ENCODE results near the gene GPRC5D. TPM values are rescaled to one million over a fixed set of nuclear protein-coding genes. Genes with fewer than 3 reads are reported as not detected.

The GPRC5D gene
- polyA plus RNA-seq, 3 donors: 0.49 TPM; not detected in 2

DNA sequence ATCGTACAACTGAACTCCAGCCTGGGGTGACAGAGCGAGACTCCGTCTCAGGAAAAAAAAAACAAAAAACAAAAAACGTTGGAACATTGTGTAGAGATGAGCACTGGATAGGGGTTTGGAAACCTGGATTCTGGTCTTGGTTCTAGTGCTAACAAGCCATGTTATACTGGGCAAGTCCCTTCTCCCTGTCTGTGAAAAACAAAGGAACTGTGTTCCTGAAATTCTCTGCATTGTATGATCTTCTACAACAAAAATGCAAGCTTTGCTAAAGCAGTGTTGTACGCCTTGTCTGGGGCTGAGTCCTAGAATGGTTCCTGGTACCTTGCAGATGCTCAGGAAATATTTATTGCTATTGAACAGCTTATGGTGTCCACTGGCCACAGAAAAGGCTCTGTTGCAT lies 13.4 kb downstream of the GPRC5D start:
- WGBS (ENCODE audit: insufficient coverage): 94% methylated on average over 5 of the region's 5 CpGs

GRCh38 chr12:12936983-12937491 lies 14.9 kb downstream of the GPRC5D start:
- H2AFZ ChIP-seq (ENCODE audit: insufficient read depth, low read depth, low read length, poor library complexity, severe bottlenecking): no peak overlapping the region
- H3K36me3 ChIP-seq (replicated peaks in 1 of 2; ENCODE audit: control insufficient read depth in 1 of 2, insufficient read depth in 2 of 2, low read length in 2 of 2): no peaks in the 10 kb centered on the region
- no peak overlapping the region for H3K9ac ChIP-seq (ENCODE audit: insufficient read depth, low read length, poor library complexity, severe bottlenecking)
- no peaks in the 10 kb centered on the region for H3K9me3 ChIP-seq (replicated peaks in 1 of 2; ENCODE audit: control insufficient read depth in 1 of 2, insufficient read depth in 1 of 2, low read length in 2 of 2)
- intact Hi-C loops (cut with micrococcal nuclease): no loop called here
- no peaks in the 10 kb centered on the region for H3K9me3 Mint-ChIP-seq
- no peak overlapping the region for H3K4me3 Mint-ChIP-seq
- H3K4me3 ChIP-seq (replicated peaks in 1 of 3; ENCODE audit: low read depth in 2 of 3, low read length in 3 of 3): no peak overlapping the region
- H3K4me1 Mint-ChIP-seq: no peaks in the 10 kb centered on the region
- H4K20me1 ChIP-seq (ENCODE audit: insufficient read depth, low read length): no peaks in the 10 kb centered on the region
- no peak for DNase-seq
- H3K4me1 ChIP-seq (ENCODE audit: control insufficient read depth in 1 of 2, insufficient read depth in 2 of 2, low read length in 2 of 2): no peaks in the 10 kb centered on the region
- WGBS (ENCODE audit: insufficient coverage): 98% methylated on average over 8 of the region's 11 CpGs
- no peak overlapping the region for H3K4me2 ChIP-seq (replicated peaks; ENCODE audit: extremely low read depth, low read length, poor library complexity, severe bottlenecking)
- H3K36me3 Mint-ChIP-seq: no peaks in the 10 kb centered on the region
- no peak overlapping the region for H3K27ac Mint-ChIP-seq
- no peaks in the 10 kb centered on the region for H3K79me2 ChIP-seq (ENCODE audit: insufficient read depth, low read length)
- no peak overlapping the region for H3K27ac ChIP-seq (ENCODE audit: low read depth in 1 of 2, low read length in 2 of 2)
- no peaks in the 10 kb centered on the region for H3K27me3 ChIP-seq (ENCODE audit: control insufficient read depth in 2 of 2, insufficient read depth in 2 of 2, low read length in 2 of 2)
- peaks cover 1 to 4% (median 2%) of the 10 kb centered on the region in 3 donors for H3K27me3 Mint-ChIP-seq (ENCODE audit: low read depth in 3 of 3)
- no peak for TF ChIP-seq CTCF (IDR thresholded peaks at IDR 0.05)

More for the DNA sequence above, 13.4 kb downstream of the GPRC5D start:
- TF ChIP-seq CTCF (IDR thresholded peaks at IDR 0.05): no peak
- Mint-ChIP-seq H3K9me3 (no peaks in the 10 kb centered on the region), H3K27me3 (ENCODE audit: low read depth in 3 of 3) (peaks cover 1 to 4% (median 2%) of the 10 kb centered on the region in 3 donors), H3K4me3 (no peak overlapping the region), H3K36me3 (no peaks in the 10 kb centered on the region), H3K4me1 (no peaks in the 10 kb centered on the region), H3K27ac (no peak overlapping the region)
- no peaks in the 10 kb centered on the region for H3K79me2 ChIP-seq (ENCODE audit: insufficient read depth, low read length)
- H3K36me3 ChIP-seq (replicated peaks in 1 of 2; ENCODE audit: control insufficient read depth in 1 of 2, insufficient read depth in 2 of 2, low read length in 2 of 2): no peaks in the 10 kb centered on the region
- no peak overlapping the region for H3K4me3 ChIP-seq (replicated peaks in 1 of 3; ENCODE audit: low read depth in 2 of 3, low read length in 3 of 3)
- no peaks in the 10 kb centered on the region for H3K9me3 ChIP-seq (replicated peaks in 1 of 2; ENCODE audit: control insufficient read depth in 1 of 2, insufficient read depth in 1 of 2, low read length in 2 of 2)
- no peaks in the 10 kb centered on the region for H3K4me1 ChIP-seq (ENCODE audit: control insufficient read depth in 1 of 2, insufficient read depth in 2 of 2, low read length in 2 of 2)
- no peak overlapping the region for H2AFZ ChIP-seq (ENCODE audit: insufficient read depth, low read depth, low read length, poor library complexity, severe bottlenecking)
- no peaks in the 10 kb centered on the region for H4K20me1 ChIP-seq (ENCODE audit: insufficient read depth, low read length)
- intact Hi-C loops (cut with micrococcal nuclease): no loop called here
- H3K9ac ChIP-seq (ENCODE audit: insufficient read depth, low read length, poor library complexity, severe bottlenecking): no peak overlapping the region
- no peak overlapping the region for H3K4me2 ChIP-seq (replicated peaks; ENCODE audit: extremely low read depth, low read length, poor library complexity, severe bottlenecking)
- no peak for DNase-seq
- no peak overlapping the region for H3K27ac ChIP-seq (ENCODE audit: low read depth in 1 of 2, low read length in 2 of 2)
- H3K27me3 ChIP-seq (ENCODE audit: control insufficient read depth in 2 of 2, insufficient read depth in 2 of 2, low read length in 2 of 2): no peaks in the 10 kb centered on the region
